SK-N-SH (cell line): Measurements from ENCODE around the gene SLC9A8. TPM values are rescaled to one million over a fixed set of nuclear protein-coding genes. Genes with fewer than 3 reads are reported as not detected.

Experiments
- CHD2 ChIP-seq: fragments of 150-350 bp; IDR thresholded peaks from 2 replicates; pipeline ENCODE4 v1.6.1; 2018; ENCODE audit warnings: low read length; ENCODE audit not compliant: partially characterized antibody
- CTCF ChIP-seq: fragments of 200-600 bp; sonication (generic); IDR thresholded peaks from 2 replicates; pipeline ENCODE4 v1.6.1; 2017; ENCODE audit warnings: antibody characterized with exemption, mild to moderate bottlenecking, moderate library complexity
- EP300 ChIP-seq, 2 experiments: IDR thresholded peaks; 2 replicates each; pipeline versions ENCODE4 v1.4.0 to v1.6.1; 2012; ENCODE audit warnings: borderline replicate concordance in 1 of 2, low read depth in 1 of 2, low read length in 1 of 2
- EZH2phosphoT487 ChIP-seq: fragments of 200-600 bp; sonication (generic); IDR thresholded peaks from 2 replicates; pipeline ENCODE4 v1.6.1; 2017; ENCODE audit warnings: low read depth, mixed run types, mild to moderate bottlenecking, antibody characterized with exemption, moderate library complexity, borderline replicate concordance
- FOSL2 ChIP-seq: IDR thresholded peaks from 2 replicates; pipeline ENCODE4 v1.4.0; 2012; ENCODE audit warnings: low read depth, mild to moderate bottlenecking, moderate library complexity, borderline replicate concordance
- FOXJ3 ChIP-seq: sonication (generic); formaldehyde crosslinking; IDR thresholded peaks from 2 replicates; pipeline ENCODE4 v1.5.1; 2020; ENCODE audit warnings: mild to moderate bottlenecking, missing genetic modification reagents
- GABPA ChIP-seq: IDR thresholded peaks from 2 replicates; pipeline ENCODE4 v1.4.0; 2012; ENCODE audit warnings: low read depth, mild to moderate bottlenecking
- GATA2 ChIP-seq: sonication (generic); formaldehyde crosslinking; IDR thresholded peaks from 2 replicates; pipeline ENCODE4 v1.5.0; 2020; ENCODE audit warnings: mild to moderate bottlenecking, missing genetic modification reagents
- IRF3 ChIP-seq: fragments of 150-350 bp; IDR thresholded peaks from 2 replicates; pipeline ENCODE4 v1.6.1; 2016; ENCODE audit warnings: mild to moderate bottlenecking, low read depth, low read length
- MXI1 ChIP-seq: IDR thresholded peaks from 2 replicates; pipeline ENCODE4 v1.6.1; 2012; ENCODE audit warnings: mild to moderate bottlenecking, low read depth, low read length, improper control_type of control experiment
- NFIC ChIP-seq: IDR thresholded peaks from 2 replicates; pipeline ENCODE4 v1.4.0; 2012; ENCODE audit warnings: borderline replicate concordance
- NRF1 ChIP-seq: IDR thresholded peaks from 2 replicates; pipeline ENCODE4 v1.6.1; 2012; ENCODE audit warnings: low read depth, mild to moderate bottlenecking, low read length
- POLR2AphosphoS5 ChIP-seq: IDR thresholded peaks from 2 replicates; pipeline ENCODE4 v1.6.1; 2012; ENCODE audit warnings: low read depth, low read length
- RAD21 ChIP-seq: IDR thresholded peaks from 2 replicates; pipeline ENCODE4 v1.6.1; 2012; ENCODE audit warnings: mild to moderate bottlenecking, low read length
- RCOR1 ChIP-seq: fragments of 150-350 bp; IDR thresholded peaks from 2 replicates; pipeline ENCODE4 v1.6.1; 2017; ENCODE audit warnings: antibody characterized with exemption, low read length
- REST ChIP-seq: IDR thresholded peaks from 2 replicates; pipeline ENCODE4 v1.6.1; 2012; ENCODE audit warnings: mild to moderate bottlenecking, low read depth, low read length, moderate library complexity
- RFX5 ChIP-seq: IDR thresholded peaks from 2 replicates; pipeline ENCODE4 v1.6.1; 2012; ENCODE audit warnings: mild to moderate bottlenecking, improper control_type of control experiment, low read length
- RXRA ChIP-seq: IDR thresholded peaks from 2 replicates; pipeline ENCODE4 v1.4.0; 2012; ENCODE audit warnings: low read depth, mild to moderate bottlenecking, borderline replicate concordance
- SIN3A ChIP-seq: IDR thresholded peaks from 2 replicates; pipeline ENCODE4 v1.6.1; 2012; ENCODE audit warnings: low read depth, mild to moderate bottlenecking, low read length, moderate library complexity, borderline replicate concordance
- SMC3 ChIP-seq: IDR thresholded peaks from 2 replicates; pipeline ENCODE4 v1.6.1; 2012; ENCODE audit warnings: low read depth, low read length, improper control_type of control experiment
- TAF1 ChIP-seq: IDR thresholded peaks from 2 replicates; pipeline ENCODE4 v1.6.1; 2012; ENCODE audit warnings: low read depth, mild to moderate bottlenecking, low read length, moderate library complexity, borderline replicate concordance
- TCF12 ChIP-seq: IDR thresholded peaks from 2 replicates; pipeline ENCODE4 v1.4.0; 2012
- USF2 ChIP-seq: fragments of 150-350 bp; IDR thresholded peaks from 2 replicates; pipeline ENCODE4 v1.6.1; 2017; ENCODE audit warnings: antibody characterized with exemption, low read length, low read depth, borderline replicate concordance
- polyA plus RNA-seq, 3 experiments: library from polyadenylated mRNA; depleted of rRNA; stranded (reverse); fragments of >200 nt; gene quantifications; 2 replicates each; pipeline ENCODE4 v1.2.3, GENCODE V29; 2012

SLC9A8 gene
- polyA plus RNA-seq, 1 of the 3 experiments (the other 2 are of a cell fraction) = 3.4 TPM

GRCh38 chr20:49928411-49929141, 115.9 kb downstream of the SLC9A8 start (continued):
- no peak for TF ChIP-seq REST
- peak; percentile 58 for TF ChIP-seq SMC3
- TF ChIP-seq RCOR1 = no peak
- TF ChIP-seq RAD21 = peak; percentile 73
- peak; percentile 93 for TF ChIP-seq CTCF
- no peak for TF ChIP-seq FOSL2
- TF ChIP-seq MXI1 = no peak
- TF ChIP-seq GATA2 (CRISPR knock-in tag) = no peak
- no peak for TF ChIP-seq NRF1
- peak; percentile 37; the same call in 1 of the 2 replicates for TF ChIP-seq RFX5
- 0 out of 2 replicates have a peak, but pooled peaks have one; percentile 6 for TF ChIP-seq NFIC
- peak; percentile 54; the same call in 1 of the 2 replicates for TF ChIP-seq TAF1
- no peak for TF ChIP-seq RXRA
- no peak for TF ChIP-seq FOXJ3 (CRISPR knock-in tag)
- TF ChIP-seq USF2 = no peak
- no peak for TF ChIP-seq GABPA
- no peak for TF ChIP-seq CHD2
- TF ChIP-seq TCF12 = no peak
- no peak for TF ChIP-seq SIN3A
- TF ChIP-seq EP300 (IDR thresholded peaks at IDR 0.05; ENCODE audit: borderline replicate concordance in 1 of 2, low read depth in 1 of 2, low read length in 1 of 2) = no peak
- no peak for TF ChIP-seq IRF3
- TF ChIP-seq EZH2phosphoT487 = no peak
- no peak for TF ChIP-seq POLR2AphosphoS5
